Measurements from ENCODE around the gene TPO.

DNA sequence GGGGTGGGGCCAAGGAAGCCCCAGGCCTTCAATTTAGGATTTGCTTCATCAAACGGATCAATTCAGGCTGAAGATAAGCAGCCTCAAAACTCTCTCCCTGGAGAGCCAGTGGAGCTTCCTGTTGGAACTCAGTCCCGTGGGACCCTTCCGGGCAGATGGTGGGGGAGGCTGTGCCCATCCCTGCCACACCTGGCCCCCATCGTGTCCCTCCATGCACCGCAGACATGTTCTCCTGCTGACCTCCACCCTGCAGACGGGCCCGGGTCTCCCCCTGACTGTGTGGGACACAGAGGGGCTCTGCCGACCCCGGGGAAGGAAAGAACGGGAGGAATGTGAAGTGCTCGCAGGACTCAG is 144.2 kb downstream of the TPO start:
- TF ChIP-seq, protein P1, sequence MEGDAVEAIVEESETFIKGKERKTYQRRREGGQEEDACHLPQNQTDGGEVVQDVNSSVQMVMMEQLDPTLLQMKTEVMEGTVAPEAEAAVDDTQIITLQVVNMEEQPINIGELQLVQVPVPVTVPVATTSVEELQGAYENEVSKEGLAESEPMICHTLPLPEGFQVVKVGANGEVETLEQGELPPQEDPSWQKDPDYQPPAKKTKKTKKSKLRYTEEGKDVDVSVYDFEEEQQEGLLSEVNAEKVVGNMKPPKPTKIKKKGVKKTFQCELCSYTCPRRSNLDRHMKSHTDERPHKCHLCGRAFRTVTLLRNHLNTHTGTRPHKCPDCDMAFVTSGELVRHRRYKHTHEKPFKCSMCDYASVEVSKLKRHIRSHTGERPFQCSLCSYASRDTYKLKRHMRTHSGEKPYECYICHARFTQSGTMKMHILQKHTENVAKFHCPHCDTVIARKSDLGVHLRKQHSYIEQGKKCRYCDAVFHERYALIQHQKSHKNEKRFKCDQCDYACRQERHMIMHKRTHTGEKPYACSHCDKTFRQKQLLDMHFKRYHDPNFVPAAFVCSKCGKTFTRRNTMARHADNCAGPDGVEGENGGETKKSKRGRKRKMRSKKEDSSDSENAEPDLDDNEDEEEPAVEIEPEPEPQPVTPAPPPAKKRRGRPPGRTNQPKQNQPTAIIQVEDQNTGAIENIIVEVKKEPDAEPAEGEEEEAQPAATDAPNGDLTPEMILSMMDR (IDR thresholded peaks at IDR 0.05): no peak
- TF ChIP-seq POLR2AphosphoS5 (IDR thresholded peaks at IDR 0.05; ENCODE audit: low read depth, low read length) (no peak), TCF7L2 (IDR thresholded peaks at IDR 0.05; ENCODE audit: low read depth, low read length) (no peak)
- TF ChIP-seq, protein P2, sequence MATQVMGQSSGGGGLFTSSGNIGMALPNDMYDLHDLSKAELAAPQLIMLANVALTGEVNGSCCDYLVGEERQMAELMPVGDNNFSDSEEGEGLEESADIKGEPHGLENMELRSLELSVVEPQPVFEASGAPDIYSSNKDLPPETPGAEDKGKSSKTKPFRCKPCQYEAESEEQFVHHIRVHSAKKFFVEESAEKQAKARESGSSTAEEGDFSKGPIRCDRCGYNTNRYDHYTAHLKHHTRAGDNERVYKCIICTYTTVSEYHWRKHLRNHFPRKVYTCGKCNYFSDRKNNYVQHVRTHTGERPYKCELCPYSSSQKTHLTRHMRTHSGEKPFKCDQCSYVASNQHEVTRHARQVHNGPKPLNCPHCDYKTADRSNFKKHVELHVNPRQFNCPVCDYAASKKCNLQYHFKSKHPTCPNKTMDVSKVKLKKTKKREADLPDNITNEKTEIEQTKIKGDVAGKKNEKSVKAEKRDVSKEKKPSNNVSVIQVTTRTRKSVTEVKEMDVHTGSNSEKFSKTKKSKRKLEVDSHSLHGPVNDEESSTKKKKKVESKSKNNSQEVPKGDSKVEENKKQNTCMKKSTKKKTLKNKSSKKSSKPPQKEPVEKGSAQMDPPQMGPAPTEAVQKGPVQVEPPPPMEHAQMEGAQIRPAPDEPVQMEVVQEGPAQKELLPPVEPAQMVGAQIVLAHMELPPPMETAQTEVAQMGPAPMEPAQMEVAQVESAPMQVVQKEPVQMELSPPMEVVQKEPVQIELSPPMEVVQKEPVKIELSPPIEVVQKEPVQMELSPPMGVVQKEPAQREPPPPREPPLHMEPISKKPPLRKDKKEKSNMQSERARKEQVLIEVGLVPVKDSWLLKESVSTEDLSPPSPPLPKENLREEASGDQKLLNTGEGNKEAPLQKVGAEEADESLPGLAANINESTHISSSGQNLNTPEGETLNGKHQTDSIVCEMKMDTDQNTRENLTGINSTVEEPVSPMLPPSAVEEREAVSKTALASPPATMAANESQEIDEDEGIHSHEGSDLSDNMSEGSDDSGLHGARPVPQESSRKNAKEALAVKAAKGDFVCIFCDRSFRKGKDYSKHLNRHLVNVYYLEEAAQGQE (IDR thresholded peaks at IDR 0.05; ENCODE audit: insufficient read depth in 1 of 2, low read depth in 2 of 2, low read length in 1 of 2): no peak

Data from Panc1 (cell line).